ENCODE measurements around the gene ONECUT1.

The ONECUT1 gene

DNA sequence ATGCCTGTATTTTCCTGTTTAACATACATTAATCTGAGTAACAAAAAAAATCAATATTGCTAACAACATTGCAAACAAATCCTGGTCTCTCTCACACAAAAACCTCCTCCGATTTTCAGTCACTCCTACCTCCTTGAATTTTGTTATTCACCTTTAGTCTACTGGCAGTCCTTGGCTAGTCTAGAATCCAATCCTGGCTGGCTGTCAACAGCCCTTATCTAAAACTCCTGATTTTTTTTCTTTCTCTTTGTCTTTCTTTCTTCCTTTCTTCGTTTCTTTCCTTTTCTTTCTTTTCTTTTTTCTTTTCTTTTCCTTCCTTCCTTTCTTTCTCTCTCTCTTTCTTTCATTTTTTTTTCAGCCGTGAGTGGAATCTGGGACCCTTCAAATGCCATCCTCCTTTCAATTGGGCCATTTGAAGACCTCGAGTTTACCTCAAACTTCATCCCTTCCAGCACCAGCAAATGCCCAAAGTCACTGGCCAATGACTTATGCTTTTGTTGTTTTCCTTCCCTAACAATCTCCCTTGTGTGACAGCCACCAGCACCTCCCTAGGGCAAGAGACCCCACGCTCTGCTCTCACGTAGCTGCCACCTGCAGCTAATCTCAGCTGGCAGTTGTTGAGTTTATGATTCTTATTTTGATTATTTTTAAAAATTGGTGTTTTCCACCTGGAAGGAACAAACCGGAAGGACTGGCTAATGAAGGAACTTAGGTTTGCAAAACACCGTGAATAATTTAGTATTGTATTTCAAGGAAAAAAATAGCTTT lies 6.8 kb upstream of the ONECUT1 start:
- no peak for FAIRE-seq

DNA sequence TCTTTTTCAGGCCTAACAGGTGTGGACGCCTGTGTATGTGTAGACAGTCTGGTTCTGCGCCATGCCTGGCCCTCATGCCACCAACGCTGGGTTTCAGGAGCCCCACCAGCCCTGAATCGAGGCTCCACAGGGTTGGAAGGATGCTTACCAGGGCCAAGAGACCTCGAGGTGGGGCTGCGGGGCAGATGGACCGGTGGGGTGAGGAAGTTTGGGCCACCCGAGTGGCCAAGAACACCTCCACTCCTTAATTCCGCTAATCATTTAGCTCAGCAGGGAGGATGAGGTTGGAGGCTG lies 6.0 kb upstream of the ONECUT1 start:
- no peak for FAIRE-seq

DNA sequence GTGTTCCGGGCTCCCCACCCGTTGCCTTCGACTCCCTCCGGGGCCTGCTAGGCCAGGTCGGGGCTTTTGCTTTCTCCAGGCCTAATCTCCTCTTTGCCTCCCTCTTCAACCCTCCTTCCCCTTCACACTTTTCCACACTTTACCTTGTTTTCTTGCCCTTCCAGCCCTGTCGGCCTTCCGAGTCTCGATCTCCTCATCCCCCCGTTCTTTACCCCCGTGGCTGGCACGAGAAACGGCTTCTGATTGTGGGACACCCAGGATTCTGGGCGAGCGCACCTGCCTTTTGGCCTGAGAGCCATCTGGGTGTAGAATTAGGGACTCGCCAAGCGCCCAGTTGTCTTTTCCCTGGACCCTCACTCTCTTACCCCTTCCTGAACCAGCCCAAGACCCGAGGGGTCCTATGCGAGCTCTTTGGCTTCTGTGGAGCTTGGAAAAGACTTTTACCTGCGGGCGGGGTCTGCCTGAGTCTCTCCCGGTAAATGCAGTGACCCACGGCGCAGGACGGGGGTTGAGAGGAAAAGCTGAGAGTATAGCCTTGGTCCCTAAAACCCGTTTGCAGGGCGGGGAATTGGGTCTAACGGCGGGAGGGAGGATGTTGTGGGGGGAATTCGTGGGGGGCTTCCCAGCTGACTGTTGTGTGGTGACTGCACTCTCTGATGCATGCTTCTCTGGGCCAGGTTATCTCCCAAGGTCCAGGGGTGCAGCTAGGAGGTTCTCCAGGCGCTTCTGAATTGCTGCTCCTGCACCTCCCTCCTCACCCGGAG lies 5.5 kb upstream of the ONECUT1 start:
- FAIRE-seq, result no peak

DNA sequence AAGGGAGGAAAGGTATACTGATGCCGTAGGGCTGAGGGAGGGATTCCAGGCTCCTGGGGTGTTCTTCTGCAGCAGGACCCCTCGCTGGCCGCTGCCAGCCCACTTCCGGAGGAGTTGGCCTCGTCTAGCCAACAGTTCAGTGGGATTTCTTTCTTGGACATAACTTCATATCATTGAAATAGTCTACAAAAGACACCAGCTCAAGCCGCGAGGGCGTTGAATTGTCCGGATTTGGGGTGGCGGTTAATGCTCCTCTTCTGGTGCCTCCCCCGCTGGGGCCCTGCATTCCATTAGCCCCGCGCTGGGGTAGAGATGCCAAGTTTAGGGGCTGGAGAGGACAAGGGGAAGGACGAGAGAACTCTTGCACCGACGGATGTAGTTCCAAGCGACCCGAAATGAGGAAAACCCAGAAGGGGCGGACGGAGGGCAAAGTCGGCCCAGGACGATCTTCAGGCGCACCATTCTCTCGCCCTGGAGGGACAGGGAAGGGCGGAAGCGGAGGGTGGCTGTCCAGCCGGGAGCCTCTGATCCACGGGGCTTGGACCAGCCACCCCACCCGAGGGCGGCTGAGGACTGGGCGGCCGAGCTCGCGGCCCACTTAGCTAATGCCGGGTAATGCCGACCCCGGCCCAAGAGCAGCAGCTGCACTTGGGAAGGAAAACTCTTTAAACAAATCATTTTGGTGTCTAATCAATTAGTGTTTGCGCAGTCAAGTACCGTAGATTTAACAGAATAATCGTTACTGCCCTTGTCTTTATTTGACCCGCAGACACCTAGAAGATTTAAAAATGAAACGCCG lies 4.7 kb upstream of the ONECUT1 start:
- FAIRE-seq, result no peak

DNA sequence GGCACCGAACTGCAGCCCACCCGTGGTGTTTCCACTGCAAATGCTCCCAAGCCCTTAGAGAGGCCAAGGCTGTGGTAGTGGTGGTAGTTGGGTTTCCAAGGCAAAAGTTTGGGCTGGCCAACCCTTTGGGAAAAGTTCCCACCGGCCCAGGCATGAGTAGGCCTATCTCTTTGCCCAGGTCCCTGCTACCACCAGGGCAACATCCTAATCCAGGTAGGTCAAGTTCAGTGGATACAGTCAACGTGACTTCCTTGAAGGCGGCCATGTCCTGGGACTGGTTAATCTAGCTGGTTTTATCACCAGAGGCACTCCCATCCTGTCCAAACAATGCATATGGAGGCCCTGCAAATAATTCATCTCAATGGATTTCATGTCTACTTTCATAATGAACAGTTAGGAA lies 1.6 kb upstream of the ONECUT1 start:
- no peak for FAIRE-seq

DNA sequence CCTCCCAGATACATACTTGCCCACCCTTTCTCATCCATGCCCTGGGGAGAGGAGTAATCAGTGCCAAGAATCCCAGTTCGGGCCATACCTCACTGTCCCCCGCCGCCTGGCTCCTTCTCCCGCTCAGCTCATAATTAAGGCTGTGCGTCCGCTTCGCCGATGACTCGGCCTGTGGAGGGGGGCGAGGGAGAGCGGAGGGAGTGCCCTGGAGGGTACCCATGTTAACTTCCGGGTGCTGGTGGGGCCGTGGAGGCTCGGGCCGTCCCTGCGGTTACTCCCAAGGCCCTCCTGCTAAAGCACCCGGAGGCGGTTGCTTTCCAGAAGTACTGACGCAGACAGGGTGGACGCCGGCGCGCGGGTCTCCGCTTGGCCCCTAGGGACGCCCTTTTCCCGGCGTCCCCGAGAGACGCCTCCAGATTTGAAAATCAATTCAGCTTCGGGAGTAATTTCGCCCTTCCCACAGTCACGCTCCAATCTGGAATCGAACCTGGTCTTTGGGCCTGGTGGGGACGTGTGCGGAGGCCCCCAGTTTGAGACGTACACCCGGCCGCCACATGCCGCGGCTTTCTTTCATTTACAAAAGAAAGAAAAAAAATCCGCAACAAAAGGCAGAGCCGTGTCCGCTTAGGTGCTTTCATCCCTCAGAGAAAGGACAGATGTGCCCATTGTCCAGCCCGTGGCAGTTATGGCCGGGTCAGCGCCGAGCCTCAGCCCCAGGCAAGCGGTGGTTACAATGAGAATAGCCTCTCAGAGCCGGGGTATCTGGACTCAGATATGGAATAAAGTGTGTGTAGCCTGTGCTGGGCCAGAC lies 1.0 kb upstream of the ONECUT1 start:
- FAIRE-seq, result no peak

DNA sequence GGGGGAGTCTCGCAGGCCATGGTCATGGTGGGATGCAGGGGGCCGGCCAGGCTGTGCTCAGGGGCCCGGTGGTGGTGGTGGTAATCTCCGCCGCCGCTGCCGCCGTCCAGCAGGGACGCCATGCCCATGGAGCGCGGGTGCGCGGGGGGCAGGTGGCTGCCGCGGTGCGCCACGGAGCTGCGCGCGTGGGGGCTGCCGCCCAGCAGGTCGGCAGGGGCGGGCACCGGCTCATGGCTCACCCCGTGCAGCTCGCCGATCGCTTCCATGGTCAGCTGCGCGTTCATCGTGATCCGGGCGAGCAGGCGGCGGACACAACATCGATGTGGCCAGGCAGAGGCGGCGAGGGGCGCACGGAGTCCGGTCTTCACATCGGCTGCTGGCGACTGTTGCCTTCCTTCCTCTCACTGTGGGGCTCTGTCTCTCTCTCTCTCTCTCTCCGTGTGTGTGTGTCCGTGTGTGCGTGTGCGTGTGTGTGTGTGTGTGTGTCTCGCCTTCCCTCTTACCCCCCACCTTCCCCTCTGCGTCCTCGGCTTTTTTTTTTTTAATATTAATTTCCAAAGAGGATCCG lies 451 bp downstream of the ONECUT1 start:
- no peak for FAIRE-seq

DNA sequence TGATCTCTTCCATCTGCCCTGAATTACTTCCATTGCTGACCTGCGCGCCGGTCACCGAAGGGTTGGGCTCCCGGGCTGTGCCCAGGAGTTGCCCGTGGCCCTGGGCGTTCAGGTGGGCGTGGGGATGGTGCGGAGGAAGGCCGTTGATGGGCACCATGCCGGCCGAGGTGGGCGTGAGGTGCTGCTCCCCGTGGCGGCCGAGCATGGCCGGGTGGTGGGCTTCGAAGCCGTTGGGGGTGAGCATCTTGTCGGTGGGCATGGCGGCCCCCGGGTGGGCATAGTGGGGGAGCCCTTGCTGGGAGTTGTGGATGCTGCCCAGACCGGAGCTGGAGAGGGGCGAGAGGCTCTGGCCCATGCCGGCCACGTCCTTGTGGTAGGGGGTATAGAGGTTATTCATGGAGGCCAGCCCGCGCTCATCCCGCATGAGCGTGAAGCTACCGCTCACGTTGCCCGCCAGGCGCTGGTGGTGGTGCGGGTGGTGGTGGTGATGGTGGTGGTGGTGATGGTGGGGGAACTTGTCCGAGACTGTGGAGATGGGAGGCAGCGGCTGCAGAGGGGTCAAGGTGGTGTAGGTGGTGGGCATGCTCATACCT lies 1.0 kb downstream of the ONECUT1 start:
- FAIRE-seq, result no peak

DNA sequence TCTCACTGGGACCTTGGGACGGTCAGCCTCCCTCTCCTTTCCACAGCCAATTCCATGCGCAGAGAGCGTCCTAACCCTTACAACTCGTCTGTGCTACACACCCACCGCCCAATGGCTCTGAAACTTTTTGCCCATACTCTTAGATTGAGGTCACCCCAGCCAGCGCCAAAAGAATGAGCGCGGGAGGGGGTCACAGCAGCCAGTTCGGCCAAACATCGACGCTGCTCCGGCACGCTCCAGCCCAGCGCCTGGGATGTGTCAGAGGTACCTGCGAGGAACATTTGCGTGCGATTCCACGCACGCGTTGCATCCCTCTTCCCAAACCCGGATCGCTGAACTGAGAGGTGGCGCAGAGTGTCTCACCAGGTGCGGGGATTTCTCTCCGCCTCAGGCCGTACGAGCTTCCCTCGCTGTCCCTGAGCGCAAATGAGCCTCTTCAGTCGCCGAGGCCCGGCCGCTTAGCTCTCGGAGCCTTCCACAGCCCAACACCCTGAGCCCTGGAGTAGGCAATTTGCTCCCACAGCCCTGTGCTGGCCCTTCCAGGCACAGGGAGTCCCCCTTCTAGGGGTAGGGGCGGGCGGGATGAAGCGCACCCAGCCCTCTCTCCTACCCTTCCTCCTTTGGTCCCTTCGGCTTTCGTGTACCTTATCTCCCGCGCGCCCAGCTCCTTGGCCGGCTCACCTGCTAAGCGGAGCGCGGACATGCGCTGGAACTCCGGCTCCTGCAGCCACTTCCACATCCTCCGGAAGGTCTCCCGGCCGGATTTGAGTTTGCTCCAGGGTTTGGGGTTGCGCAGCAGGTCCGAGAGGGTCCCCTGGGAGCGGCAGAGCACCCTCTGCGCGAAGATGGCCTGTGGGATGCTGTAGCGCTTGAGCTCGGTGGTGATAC lies 1.8 kb downstream of the ONECUT1 start:
- no peak for FAIRE-seq

DNA sequence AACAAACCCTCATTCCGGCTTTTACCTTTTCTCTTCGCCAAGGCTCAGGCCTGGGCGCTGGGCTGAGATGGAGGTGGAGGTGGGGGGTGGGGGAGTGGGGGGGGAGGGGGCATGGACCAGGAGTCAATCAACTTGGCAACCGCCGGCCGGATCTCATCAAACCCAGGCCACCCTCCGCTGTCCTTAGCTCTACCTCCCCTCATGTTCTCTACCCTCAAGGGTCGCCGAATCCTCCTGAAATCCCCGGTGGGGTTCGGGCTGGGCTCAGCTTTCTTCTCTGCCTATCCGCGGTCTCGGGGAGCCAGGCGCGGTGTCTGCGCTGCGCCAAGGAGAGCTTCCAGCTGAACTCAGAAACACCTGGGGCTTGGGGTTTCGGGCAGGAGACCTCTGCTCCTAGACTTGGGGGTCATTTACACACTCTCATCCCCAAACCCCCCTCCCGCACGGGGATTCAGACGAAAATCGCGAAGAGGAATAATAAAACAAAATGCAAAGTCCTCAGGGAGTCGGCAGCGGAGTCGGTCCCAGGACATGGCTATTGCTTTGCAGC lies 2.5 kb downstream of the ONECUT1 start:
- FAIRE-seq, result no peak

DNA sequence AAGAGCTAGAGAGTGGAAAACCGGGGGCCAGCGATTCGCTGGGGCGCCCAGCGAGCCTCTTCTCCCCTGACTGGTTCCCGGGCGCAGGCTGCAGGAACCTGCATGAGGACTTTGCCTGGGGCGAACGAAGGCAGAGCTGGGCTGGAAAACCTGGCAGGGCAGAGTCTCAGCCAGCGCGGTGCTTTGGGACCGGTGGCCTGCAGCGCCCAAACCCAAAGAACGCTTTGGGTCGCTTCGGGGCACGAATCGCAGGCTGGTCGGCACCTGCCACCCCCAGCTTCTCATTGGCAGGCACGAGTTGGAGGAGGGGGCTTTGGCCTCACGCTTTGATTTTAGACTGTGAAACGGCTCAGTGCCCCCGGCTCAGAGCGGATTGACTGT lies 3.0 kb downstream of the ONECUT1 start:
- FAIRE-seq, result no peak

DNA sequence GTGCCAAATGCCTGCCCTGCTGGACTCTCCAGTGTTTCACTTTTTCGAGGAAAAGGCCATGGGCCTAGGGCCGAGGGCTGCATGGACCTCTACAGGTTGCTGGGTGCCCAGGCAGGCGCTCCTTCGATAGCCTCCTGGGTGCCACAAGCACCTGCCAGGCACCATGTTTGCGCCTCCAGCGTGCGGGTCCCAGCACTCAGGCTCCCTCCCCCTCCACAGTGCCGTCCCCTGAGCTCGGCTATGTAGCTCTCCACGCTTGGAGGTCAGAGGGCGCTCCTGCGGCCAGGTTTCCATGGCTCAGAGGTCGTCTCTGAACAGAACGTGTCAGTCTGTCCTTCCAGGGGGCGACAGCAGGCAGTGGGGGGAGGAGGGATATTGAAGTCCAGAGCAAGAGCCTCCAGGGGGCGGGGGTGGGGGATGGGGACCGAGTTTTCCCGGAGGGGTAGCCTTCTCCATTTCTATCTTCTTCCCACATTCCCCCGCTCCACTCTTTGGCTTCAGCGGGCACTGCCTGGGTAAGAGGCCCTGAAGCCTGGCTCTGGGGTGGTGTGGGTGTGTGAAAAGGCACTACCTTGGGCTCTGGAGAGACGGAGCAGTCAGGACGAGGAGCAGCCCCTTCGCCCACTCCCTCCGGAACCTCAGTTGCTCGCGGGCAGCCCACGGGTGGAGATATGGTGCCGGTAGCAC lies 3.6 kb downstream of the ONECUT1 start:
- no peak for FAIRE-seq

DNA sequence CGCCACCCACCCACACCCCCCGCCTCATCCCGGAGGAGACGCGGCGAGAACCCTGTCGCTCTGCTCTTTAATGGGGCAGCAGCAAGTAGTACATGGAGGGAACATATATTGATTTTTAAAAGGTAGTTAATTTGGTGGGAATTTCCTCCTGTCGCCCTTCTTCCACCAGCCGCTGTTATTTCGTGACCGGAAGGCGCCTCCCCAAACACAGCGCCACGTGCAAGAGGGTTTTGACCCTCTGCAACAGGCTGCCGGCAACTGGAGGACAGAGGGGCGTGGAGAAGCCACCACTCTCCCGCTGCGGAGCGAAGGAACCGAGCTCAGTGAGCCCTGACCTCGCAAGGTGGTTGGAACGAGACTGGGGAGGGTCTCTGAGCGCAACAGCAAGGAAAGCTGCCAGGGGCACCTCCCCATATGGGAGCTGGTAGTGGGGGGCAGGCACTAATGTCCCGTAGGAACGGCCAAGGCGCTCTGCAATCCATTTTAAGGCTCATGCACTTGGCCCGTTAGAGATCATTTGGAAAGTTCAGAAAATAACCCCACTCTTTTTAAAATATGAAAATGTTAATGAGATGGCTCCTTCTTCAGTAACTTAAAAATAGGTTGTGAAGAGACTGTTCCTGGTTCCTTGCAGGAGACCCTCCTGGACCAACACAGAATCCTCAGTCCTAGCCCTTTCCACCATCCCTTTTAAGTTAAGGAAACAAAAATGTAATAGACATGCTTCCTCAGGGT lies 4.3 kb downstream of the ONECUT1 start:
- no peak for FAIRE-seq

DNA sequence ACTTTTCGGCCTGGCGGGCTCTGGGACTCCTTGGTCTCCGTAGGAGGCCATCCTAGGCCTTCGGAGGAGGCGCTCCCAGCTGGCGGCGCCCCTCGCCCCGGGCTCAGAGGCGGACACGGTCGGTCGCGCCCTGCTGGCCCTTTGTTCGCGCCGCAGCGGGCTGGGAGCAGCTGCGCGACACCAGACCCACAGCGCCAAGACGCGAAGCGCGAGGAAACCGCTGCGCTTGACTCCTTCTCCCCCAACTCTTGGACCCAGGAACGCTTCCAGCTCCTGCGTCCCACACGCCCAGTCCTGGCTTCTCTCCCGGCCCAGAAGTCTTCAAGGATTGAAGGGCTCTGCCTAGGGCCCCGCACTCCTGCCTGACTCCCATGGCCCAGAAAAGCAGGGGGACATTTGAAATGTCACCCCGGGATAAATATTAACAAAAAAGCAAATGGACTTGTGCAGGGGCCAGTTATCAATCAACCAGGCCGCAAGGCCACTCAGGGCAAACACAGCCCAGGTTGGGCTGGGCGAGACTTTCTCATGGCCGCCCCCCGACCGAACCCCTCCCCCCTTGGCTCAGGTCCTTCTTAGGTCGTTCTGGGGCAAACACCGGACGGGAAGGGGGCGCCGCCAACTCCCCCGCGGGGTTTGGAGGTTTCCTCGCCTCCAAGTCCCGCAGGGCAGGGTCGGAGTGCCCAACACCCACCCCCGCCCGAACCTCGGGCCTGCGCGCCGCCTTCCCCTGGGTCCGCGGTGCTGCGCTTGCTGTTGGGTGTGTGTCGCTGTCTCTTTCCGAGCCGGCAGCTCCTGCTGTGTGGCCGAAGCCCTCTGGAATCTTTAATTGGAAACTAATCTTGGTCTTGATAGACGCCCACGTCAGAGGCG lies 5.1 kb downstream of the ONECUT1 start:
- no peak for FAIRE-seq

DNA sequence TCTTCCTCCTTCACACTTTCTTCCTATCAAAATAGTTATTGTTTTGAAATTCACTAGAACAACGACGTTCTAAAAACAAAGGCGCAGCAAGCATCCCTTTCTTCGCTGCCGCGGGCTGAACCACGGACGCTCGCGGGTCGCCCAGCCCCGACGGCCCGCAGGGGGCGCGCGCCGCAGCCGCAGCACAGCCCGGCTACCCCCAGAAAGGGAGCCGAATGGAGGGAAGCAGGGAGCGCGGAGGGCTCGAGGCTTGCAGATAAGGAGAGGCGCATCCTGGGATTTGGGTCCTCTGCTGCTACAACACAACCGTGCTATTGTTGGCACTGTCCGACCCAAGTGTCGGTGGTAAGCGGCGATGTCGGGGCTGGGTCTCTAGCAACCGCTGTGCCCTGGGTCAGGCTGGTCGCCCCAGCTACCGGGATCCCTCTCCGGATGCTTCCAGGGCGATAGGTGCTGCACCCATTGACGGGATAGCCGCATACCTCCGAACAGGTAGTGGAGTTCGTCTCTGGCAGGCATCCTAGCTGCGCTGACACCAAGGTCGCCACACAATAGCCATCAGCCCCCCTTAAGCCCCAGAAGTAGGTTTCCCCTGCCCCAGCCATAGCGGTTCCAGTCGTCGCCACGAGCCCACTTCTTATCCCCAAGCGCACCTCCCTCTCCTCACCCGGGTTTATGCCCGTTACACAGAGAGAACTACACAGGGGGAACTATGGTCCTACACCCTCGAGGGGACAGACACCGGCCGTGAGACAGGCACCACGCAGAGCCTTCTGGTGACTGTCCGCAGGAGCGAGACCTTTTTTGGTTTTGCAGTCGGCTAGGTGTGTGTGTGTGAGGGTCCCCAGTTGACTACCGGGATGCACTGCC lies 6.0 kb downstream of the ONECUT1 start:
- no peak for FAIRE-seq

DNA sequence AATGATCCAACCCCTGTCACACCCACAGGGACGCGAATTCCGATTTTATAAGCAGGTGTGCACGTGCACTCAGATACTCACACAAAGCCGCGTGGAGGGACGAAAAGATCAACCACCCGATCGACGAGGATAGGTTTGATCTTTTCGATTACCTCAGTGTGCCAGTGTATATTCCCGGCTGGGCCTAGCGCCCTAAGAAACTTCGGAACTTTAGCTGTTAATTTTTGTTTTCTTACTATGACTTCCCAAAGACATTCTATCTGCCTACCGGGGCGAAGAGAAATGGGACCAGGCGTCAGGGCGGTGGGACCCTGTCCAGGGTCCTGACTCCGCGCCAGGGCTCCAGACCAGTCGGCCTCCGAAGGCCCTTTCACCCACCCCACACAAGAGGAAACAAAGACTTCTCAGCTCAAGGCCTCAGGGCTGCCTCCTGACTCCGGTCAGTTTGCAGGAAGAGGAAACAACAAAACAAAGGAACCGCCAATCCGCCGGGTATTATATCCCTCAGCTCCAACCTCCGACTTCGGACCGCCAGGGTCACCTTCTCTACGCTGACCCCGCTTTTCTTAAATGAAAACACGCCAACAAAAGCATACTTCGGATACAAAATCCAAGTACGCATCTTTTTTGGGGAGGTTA lies 6.8 kb downstream of the ONECUT1 start:
- FAIRE-seq, result no peak

DNA sequence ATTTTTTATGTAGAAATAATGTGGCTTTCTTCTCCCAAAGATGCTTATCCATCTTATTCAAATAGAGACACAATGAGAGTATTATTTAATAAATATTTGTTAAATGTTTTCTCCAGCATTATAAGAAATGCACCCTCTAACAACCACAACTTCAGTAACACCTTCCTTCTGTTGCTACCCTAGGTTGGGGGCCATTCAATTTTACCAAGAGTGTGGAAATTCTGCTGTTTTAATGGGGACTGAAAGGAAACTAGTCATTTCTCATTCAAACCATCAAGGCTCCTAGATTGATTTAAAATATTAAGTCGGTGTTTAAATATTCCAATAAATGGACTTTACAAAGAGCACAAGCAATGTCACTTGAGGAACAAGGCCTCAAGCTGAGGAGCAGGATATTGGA lies 7.6 kb downstream of the ONECUT1 start:
- FAIRE-seq, result no peak

Measured in endometrium (tissue), 2 donors.